HG03521 (cell line): Measurements from ENCODE around the gene PSMD2.

ENCODE experiments used
- ATAC-seq: cut with Tn5 transposase; IDR thresholded peaks from one replicate; pipeline ENCODE4 v1.9.1; 2021; ENCODE audit warnings: mild to moderate bottlenecking, moderate library complexity; ENCODE audit not compliant: unreplicated experiment

Gene PSMD2

DNA sequence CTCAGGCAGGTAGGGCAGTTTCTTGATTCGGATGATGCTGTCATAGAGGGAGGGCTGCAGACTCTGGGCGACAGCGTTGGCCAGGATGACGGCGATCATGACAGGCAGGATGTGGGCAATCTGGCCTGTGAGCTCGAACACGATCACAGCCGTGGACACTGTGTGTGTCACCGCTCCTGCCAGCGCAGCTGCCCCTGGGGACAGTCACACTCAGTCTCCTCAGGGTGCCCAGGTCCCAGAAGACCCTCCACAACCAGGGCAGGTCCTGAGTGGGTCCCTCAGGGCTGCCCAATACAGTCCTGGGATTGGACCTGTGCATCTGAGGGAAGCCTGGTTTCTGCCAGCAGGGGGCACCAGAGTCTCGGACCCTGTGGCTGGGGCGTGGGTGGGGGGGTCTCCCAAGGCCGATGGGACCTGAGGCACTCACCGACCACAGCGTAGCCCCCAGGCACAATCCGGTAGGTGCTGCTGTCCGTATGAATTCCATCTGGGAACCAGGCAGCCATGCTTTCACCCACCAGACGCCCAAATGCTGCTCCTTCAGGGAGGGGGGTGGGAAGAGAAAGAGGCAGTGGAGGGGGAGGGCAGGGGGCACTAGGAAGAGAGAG is 55.2 kb downstream of the PSMD2 start:
- ATAC-seq = no peak

DNA sequence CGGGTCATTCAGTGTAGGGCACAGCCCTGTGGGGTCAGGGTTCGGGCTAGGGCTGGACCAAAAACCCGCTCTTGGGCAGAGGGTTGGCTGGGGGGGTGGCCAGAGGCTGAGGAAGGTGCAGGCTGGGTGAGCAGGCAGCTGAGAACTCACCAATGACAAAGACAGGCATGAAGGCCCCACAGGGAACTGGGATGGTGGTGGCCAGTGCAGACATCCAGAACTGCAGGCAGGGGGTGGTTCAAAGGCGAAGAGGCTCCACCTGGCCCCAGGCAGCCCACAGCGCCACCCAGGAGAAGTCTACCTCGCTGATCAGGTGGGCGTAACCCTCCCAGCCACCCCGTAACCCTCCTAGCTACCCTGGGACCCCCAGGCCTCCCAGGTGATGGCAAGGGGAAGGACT is 55.7 kb downstream of the PSMD2 start:
- no peak for ATAC-seq

DNA sequence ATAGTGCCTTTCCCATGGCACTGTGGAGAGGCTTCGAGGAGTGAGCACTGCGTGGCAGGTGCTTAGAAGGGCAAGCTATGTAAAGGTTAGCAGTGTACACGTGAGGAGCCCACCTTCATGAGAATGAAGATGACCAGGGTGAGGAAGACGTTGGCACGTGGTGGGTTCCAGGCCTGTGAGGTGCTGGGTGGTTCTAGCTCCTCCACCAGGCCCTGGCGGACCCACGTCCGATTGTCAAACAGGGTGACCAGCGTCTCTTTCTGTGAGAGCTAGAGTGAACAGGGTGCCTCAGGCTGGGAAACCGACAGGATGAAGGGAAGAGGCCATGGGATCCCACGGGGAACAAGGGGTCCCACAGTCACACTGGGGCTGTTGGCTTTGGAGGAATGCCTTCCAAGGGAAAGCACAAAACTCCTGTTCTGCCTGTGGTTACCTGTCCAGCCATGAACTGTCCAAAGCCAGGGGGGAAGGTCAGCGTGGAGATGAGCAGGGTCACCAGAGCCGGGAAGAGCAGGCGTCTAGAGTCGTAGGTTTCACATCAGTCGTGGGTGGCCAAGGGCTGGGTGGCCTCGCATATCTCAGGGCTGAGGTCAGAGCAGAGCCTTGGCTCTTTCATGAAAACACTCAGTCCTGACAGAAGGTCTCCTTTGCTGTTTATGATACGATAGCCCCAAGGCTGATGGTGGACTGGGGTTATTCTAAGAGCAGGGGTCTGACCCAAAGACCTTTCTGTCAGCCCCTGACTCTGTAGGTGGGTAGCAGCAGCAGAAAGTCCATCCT is 56.4 kb downstream of the PSMD2 start:
- no peak for ATAC-seq

DNA sequence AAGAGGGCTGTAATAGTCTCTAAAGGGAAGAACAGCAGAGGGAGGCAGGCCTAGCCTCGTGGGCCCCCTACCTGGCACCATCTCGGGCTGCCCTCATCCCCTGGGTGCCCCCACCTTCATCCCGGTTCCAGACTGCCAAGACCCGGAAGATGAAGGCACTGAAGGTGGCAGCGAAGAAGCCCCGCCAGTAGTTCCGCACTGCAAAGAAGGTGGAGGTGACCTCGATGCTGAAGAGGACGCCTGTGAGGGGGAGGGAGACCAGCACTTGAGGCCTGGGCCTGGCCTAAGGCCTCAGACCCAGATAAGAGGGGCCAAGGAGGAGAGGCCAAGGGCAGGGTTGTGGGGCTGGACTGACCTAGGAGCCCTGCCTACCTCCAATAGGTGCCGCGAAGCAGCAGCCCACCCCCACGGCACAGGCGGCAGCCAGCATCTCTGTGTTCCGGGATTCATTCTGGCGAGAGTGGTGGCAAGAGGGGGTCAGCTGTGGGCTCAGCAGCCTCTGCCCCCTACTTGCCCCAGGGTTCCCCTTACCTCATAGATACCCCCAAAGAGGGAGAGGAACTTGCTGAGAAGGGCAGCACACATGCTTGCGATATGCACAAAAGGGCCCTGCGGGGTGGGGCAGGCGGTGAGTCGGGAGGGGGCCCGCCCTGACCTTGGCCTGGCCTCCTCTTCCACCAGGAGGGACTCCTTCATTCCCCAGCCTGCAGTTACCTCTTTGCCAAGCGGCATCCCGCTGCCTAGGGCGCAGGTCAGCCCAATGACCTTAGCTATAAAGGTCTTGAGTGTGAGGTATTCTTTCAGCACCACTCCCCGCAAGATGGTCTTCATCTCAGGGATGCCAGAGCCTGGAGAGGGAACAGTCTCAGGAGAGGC is 58.4 kb downstream of the PSMD2 start:
- ATAC-seq = no peak

DNA sequence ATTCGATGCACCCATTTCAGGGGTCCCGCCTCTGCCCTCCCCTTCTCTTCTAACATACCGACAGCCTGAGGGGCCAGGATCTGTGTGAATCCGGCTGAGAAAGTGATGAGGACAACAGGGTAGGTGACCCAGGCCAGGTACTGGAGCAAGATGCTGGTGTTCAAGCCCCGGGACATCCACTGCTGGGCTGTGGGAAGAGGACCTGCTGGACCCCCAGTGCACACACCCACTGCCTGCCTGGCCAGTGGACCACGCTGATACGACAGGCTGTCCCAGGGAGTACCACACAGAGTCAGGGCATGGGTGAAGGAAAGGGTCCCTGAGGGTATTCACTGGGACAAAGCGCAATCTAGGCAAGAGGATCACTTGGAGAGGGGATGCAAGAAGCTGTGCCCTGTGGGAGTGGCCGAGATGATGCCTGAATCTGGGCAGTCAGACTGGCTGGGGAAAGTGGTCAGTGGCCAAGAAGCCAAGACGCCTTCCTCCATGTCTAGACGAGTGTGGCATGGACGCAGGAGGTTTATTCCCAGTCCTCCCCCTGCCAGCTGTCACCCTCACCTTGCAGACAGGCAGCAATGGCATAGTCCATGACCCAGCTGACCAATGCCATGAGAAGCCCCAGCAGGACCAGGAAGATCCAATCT is 59.2 kb downstream of the PSMD2 start:
- no peak for ATAC-seq
